ENCODE measurements around the gene ZNF37A.
"Not testable (repeated sequence)": the region's sequence is repeated elsewhere in the genome, so short reads cannot be mapped to it uniquely, and the experiment has no call there.

The ZNF37A gene

GRCh38 chr10:38147686-38148085 lies 53.5 kb downstream of the ZNF37A start:
- no peak for DNase-seq (ENCODE audit: low spot score)

GRCh38 chr10:38150891-38151463 lies 56.8 kb downstream of the ZNF37A start:
- not testable (repeated sequence) for DNase-seq (ENCODE audit: low spot score)

- peak; percentile 0 for DNase-seq (ENCODE audit: low spot score)
These were observed 62.5 kb downstream of the ZNF37A start for GRCh38 chr10:38156416-38157269.

GRCh38 chr10:38157270-38157685 lies 63.1 kb downstream of the ZNF37A start:
- peak; percentile 33 for DNase-seq (ENCODE audit: low spot score)

- no peak for DNase-seq (ENCODE audit: low spot score)
These were observed 64.9 kb downstream of the ZNF37A start for GRCh38 chr10:38159004-38159403.

GRCh38 chr10:38163617-38164016 lies 69.5 kb downstream of the ZNF37A start:
- no peak for DNase-seq (ENCODE audit: low spot score)

- DNase-seq (ENCODE audit: low spot score): no peak
These were observed 80.2 kb downstream of the ZNF37A start for GRCh38 chr10:38174336-38174735.

- no peak for DNase-seq (ENCODE audit: low spot score)
These were observed 90.3 kb downstream of the ZNF37A start for GRCh38 chr10:38184477-38184876.

Small RNAs within 50 kb of the gene (small RNA-seq; reads per million reads assigned to genes)
- 0 reads per million in 2 experiments for gene AL117339.2
- gene AL161931.1: 0 reads per million in 2 experiments
- gene FXYD6P2: 0 reads per million in 2 experiments

Measured in SK-N-DZ (cell line).